Measurements from ENCODE around the gene SLCO4A1.

The SLCO4A1 gene

GRCh38 chr20:62702895-62703852, 60.9 kb downstream of the SLCO4A1 start:
- DNase-seq: no peak

- DNase-seq: no peak
Observed at GRCh38 chr20:62703853-62704228, 61.5 kb downstream of the SLCO4A1 start.

- DNase-seq: no peak
Observed at GRCh38 chr20:62704341-62704948, 62.1 kb downstream of the SLCO4A1 start.

GRCh38 chr20:62705627-62706026, 63.3 kb downstream of the SLCO4A1 start:
- DNase-seq: no peak

GRCh38 chr20:62706344-62706743, 64.0 kb downstream of the SLCO4A1 start:
- DNase-seq: no peak

- no peak for DNase-seq
Observed at GRCh38 chr20:62706857-62707256, 64.6 kb downstream of the SLCO4A1 start.

GRCh38 chr20:62707276-62707920, 65.1 kb downstream of the SLCO4A1 start:
- DNase-seq: no peak

GRCh38 chr20:62707921-62708521, 65.7 kb downstream of the SLCO4A1 start:
- DNase-seq: no peak

GRCh38 chr20:62708591-62709536, 66.6 kb downstream of the SLCO4A1 start, which contains the start of gene NTSR1:
Gene NTSR1, plus strand, starts transcription at chr20:62708836. Its CDS starts 372 bp downstream, at chr20:62709208.
- DNase-seq: no peak

GRCh38 chr20:62709537-62709905, 67.2 kb downstream of the SLCO4A1 start:
- no peak for DNase-seq

- DNase-seq: no peak
Observed at GRCh38 chr20:62710221-62710885, 68.0 kb downstream of the SLCO4A1 start.

- DNase-seq: no peak
Observed at GRCh38 chr20:62710886-62711702, 68.8 kb downstream of the SLCO4A1 start.

GRCh38 chr20:62711703-62712101, 69.4 kb downstream of the SLCO4A1 start:
- DNase-seq: no peak

GRCh38 chr20:62712606-62713005, 70.3 kb downstream of the SLCO4A1 start:
- no peak for DNase-seq

- no peak for DNase-seq
Observed at GRCh38 chr20:62714006-62714405, 71.7 kb downstream of the SLCO4A1 start.

- no peak for DNase-seq
Observed at GRCh38 chr20:62714799-62715198, 72.5 kb downstream of the SLCO4A1 start.

- DNase-seq: no peak
Observed at GRCh38 chr20:62715201-62715600, 72.9 kb downstream of the SLCO4A1 start.

GRCh38 chr20:62716198-62716940, 74.1 kb downstream of the SLCO4A1 start:
- DNase-seq: no peak

GRCh38 chr20:62716941-62717310, 74.6 kb downstream of the SLCO4A1 start:
- DNase-seq: no peak

- DNase-seq: no peak
Observed at GRCh38 chr20:62717933-62718332, 75.6 kb downstream of the SLCO4A1 start.
